Measurements from ENCODE around the gene ASTN1.

ASTN1 gene

GRCh38 chr1:176897350-176898236 lies 266.9 kb downstream of the ASTN1 start:
- no peak overlapping the region for H3K4me3 ChIP-seq (replicated peaks; ENCODE audit: insufficient read depth, low read length)
- H3K27ac ChIP-seq (replicated peaks) = no peak overlapping the region
- TF ChIP-seq GABPA (IDR thresholded peaks at IDR 0.05; ENCODE audit: low read depth) (no peak), CTCF (IDR thresholded peaks at IDR 0.05; ENCODE audit: insufficient read depth, low read length) (peak; percentile 47), SPI1 (IDR thresholded peaks at IDR 0.05; ENCODE audit: borderline replicate concordance, low read depth) (no peak), POLR2AphosphoS5 (IDR thresholded peaks at IDR 0.05; ENCODE audit: low read depth) (no peak), REST (IDR thresholded peaks at IDR 0.05; ENCODE audit: insufficient replicate concordance, low read depth) (no peak)

GRCh38 chr1:176896216-176896615 lies 268.3 kb downstream of the ASTN1 start:
- Histone ChIP-seq H3K27me3 (ENCODE audit: insufficient read depth, poor library complexity, severe bottlenecking) (no peaks in the 10 kb centered on the region), H3K27ac (replicated peaks) (no peak overlapping the region), H3K4me3 (replicated peaks; ENCODE audit: insufficient read depth, low read length) (no peak overlapping the region)
- TF ChIP-seq GABPA (IDR thresholded peaks at IDR 0.05; ENCODE audit: low read depth) (no peak), CTCF (IDR thresholded peaks at IDR 0.05; ENCODE audit: insufficient read depth, low read length) (no peak), SPI1 (IDR thresholded peaks at IDR 0.05; ENCODE audit: borderline replicate concordance, low read depth) (no peak), POLR2AphosphoS5 (IDR thresholded peaks at IDR 0.05; ENCODE audit: low read depth) (no peak), REST (IDR thresholded peaks at IDR 0.05; ENCODE audit: insufficient replicate concordance, low read depth) (no peak)
- DNase-seq (ENCODE audit: low read depth in 1 of 2, low spot score in 1 of 2) = no peak

More at GRCh38 chr1:176897350-176898236, 266.9 kb downstream of the ASTN1 start:
- no peaks in the 10 kb centered on the region for H3K27me3 ChIP-seq (ENCODE audit: insufficient read depth, poor library complexity, severe bottlenecking)
- peak; percentile 20 to 31 for DNase-seq (ENCODE audit: low read depth in 1 of 2, low spot score in 1 of 2)

- TF ChIP-seq POLR2AphosphoS5 (IDR thresholded peaks at IDR 0.05; ENCODE audit: low read depth) (no peak), SPI1 (IDR thresholded peaks at IDR 0.05; ENCODE audit: borderline replicate concordance, low read depth) (no peak)
- H3K27me3 ChIP-seq (ENCODE audit: insufficient read depth, poor library complexity, severe bottlenecking) = no peaks in the 10 kb centered on the region
- no peak overlapping the region for H3K4me3 ChIP-seq (replicated peaks; ENCODE audit: insufficient read depth, low read length)
- DNase-seq (ENCODE audit: low read depth in 1 of 2, low spot score in 1 of 2) = no peak
- H3K27ac ChIP-seq (replicated peaks) = no peak overlapping the region
Observed at GRCh38 chr1:176894450-176894849, 270.1 kb downstream of the ASTN1 start.

GRCh38 chr1:176893625-176894352 lies 270.7 kb downstream of the ASTN1 start:
- Histone ChIP-seq H3K27ac (replicated peaks) (no peak overlapping the region), H3K4me3 (replicated peaks; ENCODE audit: insufficient read depth, low read length) (no peak overlapping the region), H3K27me3 (ENCODE audit: insufficient read depth, poor library complexity, severe bottlenecking) (no peaks in the 10 kb centered on the region)
- no peak for DNase-seq (ENCODE audit: low read depth in 1 of 2, low spot score in 1 of 2)
- TF ChIP-seq GABPA (IDR thresholded peaks at IDR 0.05; ENCODE audit: low read depth) (no peak), CTCF (IDR thresholded peaks at IDR 0.05; ENCODE audit: insufficient read depth, low read length) (no peak), REST (IDR thresholded peaks at IDR 0.05; ENCODE audit: insufficient replicate concordance, low read depth) (no peak), POLR2AphosphoS5 (IDR thresholded peaks at IDR 0.05; ENCODE audit: low read depth) (no peak), SPI1 (IDR thresholded peaks at IDR 0.05; ENCODE audit: borderline replicate concordance, low read depth) (no peak)

Data from HL-60 (cell line).